ENCODE data around the gene TMEM132C.

TMEM132C gene

GRCh38 chr12:128267651-128268378 lies 845 bp downstream of the TMEM132C start:
- no peaks in the 10 kb centered on the region for H3K36me3 ChIP-seq (ENCODE audit: control insufficient read depth in 1 of 2, insufficient read depth in 2 of 2, low read depth in 1 of 2, low read length in 2 of 2)
- no peak overlapping the region for H2BK12ac ChIP-seq (ENCODE audit: low read length in 2 of 2)
- H3K23ac ChIP-seq (ENCODE audit: low read length in 2 of 2): no peak overlapping the region
- H4K91ac ChIP-seq (ENCODE audit: low read length): no peak overlapping the region
- no peak overlapping the region for H2BK15ac ChIP-seq (ENCODE audit: low read depth, poor library complexity, severe bottlenecking)
- H3K4me1 ChIP-seq (ENCODE audit: control insufficient read depth, insufficient read depth, low read depth, low read length): peaks cover 18% of the 10 kb centered on the region
- H3K4me3 ChIP-seq (ENCODE audit: insufficient read depth in 1 of 2, low read depth in 1 of 2, low read length in 2 of 2): no peak overlapping the region
- no peaks in the 10 kb centered on the region for H3K79me1 ChIP-seq (replicated peaks; ENCODE audit: low read length, poor library complexity, severe bottlenecking)
- H3K4me2 ChIP-seq (ENCODE audit: low read length, poor library complexity, severe bottlenecking): no peak overlapping the region
- DNase-seq: no peak
- peaks cover 46 to 55% of the 10 kb centered on the region in 2 experiments for H3K27me3 ChIP-seq (ENCODE audit: control insufficient read depth in 1 of 2, insufficient read depth in 1 of 2, low read length in 2 of 2)
- H3K27ac ChIP-seq (ENCODE audit: low read length, poor library complexity, severe bottlenecking): no peak overlapping the region
- no peak overlapping the region for H3K14ac ChIP-seq (ENCODE audit: low read length in 2 of 2)
- H3K9ac ChIP-seq (ENCODE audit: low read length): no peak overlapping the region
- H2AK5ac ChIP-seq (ENCODE audit: low read length, severe bottlenecking): no peak overlapping the region
- no peak overlapping the region for H2BK5ac ChIP-seq (ENCODE audit: low read depth, low read length, poor library complexity, severe bottlenecking)
- H3K9me3 ChIP-seq (ENCODE audit: control insufficient read depth, low read length): peaks cover 23% of the 10 kb centered on the region
- no peak overlapping the region for H4K8ac ChIP-seq (ENCODE audit: low read length)
- no peak overlapping the region for H2BK120ac ChIP-seq (ENCODE audit: low read depth, low read length)
- no peak overlapping the region for H3K4ac ChIP-seq (ENCODE audit: low read depth in 1 of 2, low read length in 2 of 2)
- no peak overlapping the region for H2AFZ ChIP-seq (ENCODE audit: low read depth, low read length)
- 3% methylated on average over 48 of the region's 51 CpGs for WGBS
- no peak overlapping the region for H3K18ac ChIP-seq (ENCODE audit: low read depth in 1 of 2, low read length in 2 of 2)

GRCh38 chr12:128268379-128268995 lies 1.5 kb downstream of the TMEM132C start:
- Histone ChIP-seq H3K4ac (ENCODE audit: low read depth in 1 of 2, low read length in 2 of 2) (no peak overlapping the region), H3K27me3 (ENCODE audit: control insufficient read depth in 1 of 2, insufficient read depth in 1 of 2, low read length in 2 of 2) (peaks cover 46 to 55% of the 10 kb centered on the region in 2 experiments)

GRCh38 chr12:128269181-128269591 lies 2.2 kb downstream of the TMEM132C start:
- 5% methylated on average over 9 of the region's 10 CpGs for WGBS
- no peak overlapping the region for H2BK12ac ChIP-seq (ENCODE audit: low read length in 2 of 2)
- no peak overlapping the region for H2AK5ac ChIP-seq (ENCODE audit: low read length, severe bottlenecking)
- peaks cover 18% of the 10 kb centered on the region for H3K4me1 ChIP-seq (ENCODE audit: control insufficient read depth, insufficient read depth, low read depth, low read length)
- peaks cover 30% of the 10 kb centered on the region for H3K9me3 ChIP-seq (ENCODE audit: control insufficient read depth, low read length)
- H3K14ac ChIP-seq (ENCODE audit: low read length in 2 of 2): no peak overlapping the region
- H3K4ac ChIP-seq (ENCODE audit: low read depth in 1 of 2, low read length in 2 of 2): no peak overlapping the region
- H3K4me3 ChIP-seq (ENCODE audit: insufficient read depth in 1 of 2, low read depth in 1 of 2, low read length in 2 of 2): no peak overlapping the region
- no peak overlapping the region for H2AFZ ChIP-seq (ENCODE audit: low read depth, low read length)
- no peak overlapping the region for H2BK120ac ChIP-seq (ENCODE audit: low read depth, low read length)
- H3K23ac ChIP-seq (ENCODE audit: low read length in 2 of 2): no peak overlapping the region
- no peak for DNase-seq
- no peak overlapping the region for H3K4me2 ChIP-seq (ENCODE audit: low read length, poor library complexity, severe bottlenecking)
- peaks cover 46 to 55% of the 10 kb centered on the region in 2 experiments for H3K27me3 ChIP-seq (ENCODE audit: control insufficient read depth in 1 of 2, insufficient read depth in 1 of 2, low read length in 2 of 2)
- H3K9ac ChIP-seq (ENCODE audit: low read length): no peak overlapping the region
- H3K79me1 ChIP-seq (replicated peaks; ENCODE audit: low read length, poor library complexity, severe bottlenecking): no peaks in the 10 kb centered on the region
- no peaks in the 10 kb centered on the region for H3K36me3 ChIP-seq (ENCODE audit: control insufficient read depth in 1 of 2, insufficient read depth in 2 of 2, low read depth in 1 of 2, low read length in 2 of 2)
- H3K27ac ChIP-seq (ENCODE audit: low read length, poor library complexity, severe bottlenecking): no peak overlapping the region
- no peak overlapping the region for H4K8ac ChIP-seq (ENCODE audit: low read length)
- no peak overlapping the region for H4K91ac ChIP-seq (ENCODE audit: low read length)
- no peak overlapping the region for H2BK15ac ChIP-seq (ENCODE audit: low read depth, poor library complexity, severe bottlenecking)
- H2BK5ac ChIP-seq (ENCODE audit: low read depth, low read length, poor library complexity, severe bottlenecking): no peak overlapping the region
- no peak overlapping the region for H3K18ac ChIP-seq (ENCODE audit: low read depth in 1 of 2, low read length in 2 of 2)

More at GRCh38 chr12:128268379-128268995, 1.5 kb downstream of the TMEM132C start:
- Histone ChIP-seq H2AFZ (ENCODE audit: low read depth, low read length) (no peak overlapping the region), H3K4me2 (ENCODE audit: low read length, poor library complexity, severe bottlenecking) (no peak overlapping the region), H3K4me1 (ENCODE audit: control insufficient read depth, insufficient read depth, low read depth, low read length) (peaks cover 18% of the 10 kb centered on the region), H3K27ac (ENCODE audit: low read length, poor library complexity, severe bottlenecking) (no peak overlapping the region), H2BK5ac (ENCODE audit: low read depth, low read length, poor library complexity, severe bottlenecking) (no peak overlapping the region), H2BK15ac (ENCODE audit: low read depth, poor library complexity, severe bottlenecking) (no peak overlapping the region), H2BK12ac (ENCODE audit: low read length in 2 of 2) (no peak overlapping the region), H3K4me3 (ENCODE audit: insufficient read depth in 1 of 2, low read depth in 1 of 2, low read length in 2 of 2) (no peak overlapping the region), H3K36me3 (ENCODE audit: control insufficient read depth in 1 of 2, insufficient read depth in 2 of 2, low read depth in 1 of 2, low read length in 2 of 2) (no peaks in the 10 kb centered on the region), H2AK5ac (ENCODE audit: low read length, severe bottlenecking) (no peak overlapping the region), H4K91ac (ENCODE audit: low read length) (no peak overlapping the region), H3K9ac (ENCODE audit: low read length) (no peak overlapping the region), H3K14ac (ENCODE audit: low read length in 2 of 2) (no peak overlapping the region), H4K8ac (ENCODE audit: low read length) (no peak overlapping the region), H2BK120ac (ENCODE audit: low read depth, low read length) (no peak overlapping the region), H3K79me1 (replicated peaks; ENCODE audit: low read length, poor library complexity, severe bottlenecking) (no peaks in the 10 kb centered on the region), H3K23ac (ENCODE audit: low read length in 2 of 2) (no peak overlapping the region), H3K9me3 (ENCODE audit: control insufficient read depth, low read length) (peaks cover 29% of the 10 kb centered on the region), H3K18ac (ENCODE audit: low read depth in 1 of 2, low read length in 2 of 2) (no peak overlapping the region)
- DNase-seq: no peak
- 2% methylated on average over 29 of the region's 32 CpGs for WGBS

- Histone ChIP-seq H2BK12ac (ENCODE audit: low read length in 2 of 2) (no peak overlapping the region), H3K9ac (ENCODE audit: low read length) (no peak overlapping the region), H3K4ac (ENCODE audit: low read depth in 1 of 2, low read length in 2 of 2) (no peak overlapping the region), H3K79me1 (replicated peaks; ENCODE audit: low read length, poor library complexity, severe bottlenecking) (no peaks in the 10 kb centered on the region), H3K9me3 (ENCODE audit: control insufficient read depth, low read length) (peaks cover 42% of the 10 kb centered on the region), H3K4me3 (ENCODE audit: insufficient read depth in 1 of 2, low read depth in 1 of 2, low read length in 2 of 2) (no peak overlapping the region), H4K8ac (ENCODE audit: low read length) (no peak overlapping the region), H3K4me1 (ENCODE audit: control insufficient read depth, insufficient read depth, low read depth, low read length) (no peaks in the 10 kb centered on the region), H3K18ac (ENCODE audit: low read depth in 1 of 2, low read length in 2 of 2) (no peak overlapping the region), H2BK5ac (ENCODE audit: low read depth, low read length, poor library complexity, severe bottlenecking) (no peak overlapping the region), H3K36me3 (ENCODE audit: control insufficient read depth in 1 of 2, insufficient read depth in 2 of 2, low read depth in 1 of 2, low read length in 2 of 2) (no peaks in the 10 kb centered on the region), H2AFZ (ENCODE audit: low read depth, low read length) (no peak overlapping the region), H2BK15ac (ENCODE audit: low read depth, poor library complexity, severe bottlenecking) (no peak overlapping the region), H2BK120ac (ENCODE audit: low read depth, low read length) (no peak overlapping the region), H3K23ac (ENCODE audit: low read length in 2 of 2) (no peak overlapping the region), H3K4me2 (ENCODE audit: low read length, poor library complexity, severe bottlenecking) (no peak overlapping the region), H4K91ac (ENCODE audit: low read length) (no peak overlapping the region), H3K27ac (ENCODE audit: low read length, poor library complexity, severe bottlenecking) (no peak overlapping the region), H3K27me3 (ENCODE audit: control insufficient read depth in 1 of 2, insufficient read depth in 1 of 2, low read length in 2 of 2) (no peaks in the 10 kb centered on the region), H3K14ac (ENCODE audit: low read length in 2 of 2) (no peak overlapping the region), H2AK5ac (ENCODE audit: low read length, severe bottlenecking) (no peak overlapping the region)
- 83% methylated on average over 4 of the region's 4 CpGs for WGBS
- no peak for DNase-seq
Observed at GRCh38 chr12:128276471-128276870, 9.5 kb downstream of the TMEM132C start.
